ENCODE data around the gene TPGS2. TPM values are rescaled to one million over a fixed set of nuclear protein-coding genes. Genes with fewer than 3 reads are reported as not detected.
"Not testable (repeated sequence)": the region's sequence is repeated elsewhere in the genome, so short reads cannot be mapped to it uniquely, and the experiment has no call there.

The TPGS2 gene
- polyA plus RNA-seq, 5 donors = 130 to 196 (median 167) TPM

DNA sequence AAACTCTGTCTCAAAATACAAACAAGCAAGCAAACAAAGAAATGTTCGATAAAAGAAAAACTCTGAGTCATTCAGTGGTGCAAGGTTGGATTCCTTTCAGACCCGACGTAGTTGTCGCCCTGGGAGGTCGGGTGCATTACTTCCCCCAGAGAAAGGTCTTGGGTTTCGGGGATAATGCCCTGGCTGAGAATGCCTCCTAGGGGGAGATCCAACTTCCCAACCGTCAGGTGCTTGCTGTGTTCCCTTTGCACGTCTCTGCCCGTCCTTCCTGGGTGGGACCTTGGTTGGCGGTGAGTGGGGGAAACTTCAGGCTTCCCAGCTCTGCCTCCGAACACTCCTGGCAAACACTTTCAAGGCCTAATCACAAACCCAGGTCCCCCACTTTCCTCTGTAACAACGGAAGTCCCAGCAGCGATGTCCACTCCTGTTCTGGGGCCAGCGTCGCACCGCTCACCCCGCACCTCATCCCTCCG lies 609 bp downstream of the TPGS2 start:
- DNase-seq = no peak

DNA sequence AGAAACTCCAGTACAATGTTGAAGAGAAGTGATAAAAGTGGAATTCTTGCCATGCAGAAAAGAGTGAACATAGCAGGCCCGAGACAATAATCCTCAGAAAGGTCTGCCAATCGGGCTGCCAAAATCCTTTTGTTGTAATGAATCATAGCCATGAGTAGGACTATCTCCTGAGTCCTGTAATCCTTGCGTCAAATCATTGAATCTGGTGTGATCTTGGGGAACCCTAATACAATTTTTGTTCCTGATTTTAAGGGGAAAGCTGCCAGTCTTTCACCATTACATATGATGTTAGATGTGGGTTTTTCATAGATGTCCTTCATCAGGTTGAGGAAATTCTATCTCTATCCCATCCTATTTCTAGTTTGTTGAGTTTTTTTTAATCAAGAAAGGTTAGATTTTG lies 2.2 kb downstream of the TPGS2 start:
- no peak for DNase-seq

DNA sequence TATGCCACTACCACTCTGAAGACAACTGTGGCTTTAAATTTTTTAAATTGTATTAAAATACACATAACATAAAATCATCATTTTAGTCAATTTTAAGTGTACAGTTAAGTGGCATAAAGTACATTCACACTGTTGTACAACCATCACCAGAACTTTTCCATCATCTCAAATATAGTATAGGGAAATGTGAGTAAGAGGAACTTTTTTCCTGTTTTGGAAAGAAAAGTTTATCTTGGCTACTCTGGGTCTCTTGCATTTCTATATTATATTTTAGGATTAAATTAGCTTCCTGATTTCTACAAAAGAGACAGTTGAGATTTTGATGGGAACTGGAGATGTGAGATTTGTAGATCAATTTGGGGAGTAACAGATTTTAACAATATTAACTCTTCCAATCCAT lies 3.3 kb downstream of the TPGS2 start:
- DNase-seq = no peak

DNA sequence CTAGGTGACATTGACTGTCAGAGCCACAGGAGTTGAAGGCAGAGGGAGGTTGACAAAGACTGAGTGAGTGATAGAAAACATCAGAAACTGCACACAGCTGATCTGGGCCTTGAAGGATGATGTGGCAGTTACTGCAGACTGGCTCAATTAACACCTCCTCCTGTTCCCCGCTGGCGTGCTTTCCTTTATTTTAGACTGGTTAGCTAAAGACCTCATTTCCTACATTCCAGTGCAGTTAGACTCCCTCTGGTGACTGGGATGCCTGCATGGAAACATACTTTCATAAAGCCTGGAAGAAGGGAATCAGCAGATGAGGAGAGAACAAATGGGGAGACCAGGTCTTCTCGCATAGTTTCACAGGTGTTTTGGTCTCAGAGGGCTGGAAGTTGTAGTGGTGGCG lies 7.1 kb downstream of the TPGS2 start:
- no peak for DNase-seq

DNA sequence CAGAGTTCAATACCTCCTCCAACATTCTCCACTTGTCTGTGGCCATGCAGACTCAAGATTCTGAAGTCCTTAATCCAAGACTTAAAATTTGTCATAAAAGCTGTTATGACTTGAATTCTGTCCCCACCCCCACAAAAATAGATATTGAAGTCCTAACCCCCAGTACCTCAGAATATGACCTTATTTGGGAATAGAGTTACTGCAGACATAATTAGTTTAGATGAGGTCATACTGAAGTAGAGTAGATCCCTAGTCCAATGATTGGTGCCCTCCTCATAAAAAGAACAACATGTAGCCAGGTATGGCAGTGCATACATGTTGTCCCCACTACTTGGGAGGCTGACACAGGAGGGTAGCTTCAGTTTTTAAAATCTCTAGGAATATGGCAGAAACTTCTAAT lies 9.2 kb downstream of the TPGS2 start:
- DNase-seq = no peak

DNA sequence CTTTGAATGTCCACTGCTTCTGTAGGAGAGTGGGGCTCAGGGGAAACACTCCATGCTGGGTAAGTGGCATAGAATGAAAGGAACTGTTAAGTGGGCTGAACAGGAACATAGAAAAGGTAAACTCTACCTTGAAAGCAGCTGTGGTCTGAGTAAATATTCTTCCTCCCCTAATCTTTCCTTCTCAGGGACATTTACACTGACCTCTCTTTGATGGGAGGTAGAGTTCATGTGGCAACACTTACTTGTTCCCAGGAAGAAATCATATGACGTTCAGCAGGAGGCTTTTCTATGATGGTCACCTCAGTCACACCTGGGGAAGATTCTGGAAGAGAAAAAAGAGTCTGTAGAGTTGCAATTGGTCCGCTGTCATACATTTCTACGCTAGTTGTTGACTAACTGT lies 10.2 kb downstream of the TPGS2 start:
- DNase-seq = no peak

DNA sequence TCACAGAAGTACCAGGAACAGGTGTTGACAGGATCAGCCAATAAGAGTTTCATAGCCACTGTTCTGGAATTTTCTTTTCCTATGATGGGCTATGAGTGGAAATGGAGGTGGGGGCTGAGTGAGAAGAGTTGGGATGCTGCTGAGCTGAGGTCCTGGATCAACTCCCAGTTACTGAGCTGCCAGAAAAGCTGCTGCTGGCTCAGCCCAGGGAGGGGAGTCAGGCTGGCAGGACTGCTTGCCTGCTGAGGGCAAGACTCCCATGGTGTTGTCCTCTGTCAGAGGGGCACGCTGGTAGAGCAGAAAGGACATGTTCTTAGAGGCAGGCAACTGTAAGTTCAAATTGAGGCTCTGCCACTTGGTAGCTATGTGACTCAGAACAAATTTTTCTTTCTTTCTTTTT lies 11.8 kb downstream of the TPGS2 start:
- no peak for DNase-seq

DNA sequence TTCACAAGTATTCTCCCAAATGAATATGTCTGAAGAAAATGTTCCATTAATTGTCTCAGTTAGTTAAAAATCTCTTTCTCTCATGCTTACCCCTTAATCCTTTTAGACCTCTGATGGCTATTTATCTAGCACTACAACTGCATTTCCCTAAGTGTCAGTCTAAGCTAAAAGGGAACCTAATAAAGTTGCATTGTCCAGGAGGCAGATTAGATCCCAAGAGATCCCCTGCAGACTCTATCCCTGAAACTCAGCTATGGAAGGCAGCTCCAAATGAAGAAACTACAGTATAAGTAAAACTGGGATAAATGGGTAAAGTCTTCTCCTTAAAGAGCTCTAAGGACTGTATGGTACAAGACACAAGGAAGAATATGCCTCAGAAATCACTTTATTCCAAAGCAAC lies 12.7 kb downstream of the TPGS2 start:
- not testable (repeated sequence) for DNase-seq

DNA sequence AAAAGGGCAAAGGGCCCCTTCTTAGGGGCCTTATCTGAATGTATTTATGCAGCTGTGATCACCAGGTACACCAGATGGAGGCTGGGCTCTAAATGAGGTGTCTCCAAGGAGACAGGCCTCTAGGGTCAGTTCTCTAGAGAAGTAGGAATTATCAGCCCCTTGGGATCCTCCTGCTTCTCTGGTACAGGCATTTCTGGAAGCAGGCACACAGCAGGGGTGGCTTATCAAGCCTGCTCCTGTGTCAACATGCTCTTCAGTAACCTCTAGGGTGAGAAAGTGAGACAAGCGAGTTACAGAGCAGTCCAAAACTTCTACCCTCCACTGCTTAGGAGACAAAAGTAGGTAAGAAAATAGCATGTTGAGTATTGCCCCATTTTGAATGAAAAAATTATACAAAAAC lies 13.8 kb downstream of the TPGS2 start:
- no peak for DNase-seq

DNA sequence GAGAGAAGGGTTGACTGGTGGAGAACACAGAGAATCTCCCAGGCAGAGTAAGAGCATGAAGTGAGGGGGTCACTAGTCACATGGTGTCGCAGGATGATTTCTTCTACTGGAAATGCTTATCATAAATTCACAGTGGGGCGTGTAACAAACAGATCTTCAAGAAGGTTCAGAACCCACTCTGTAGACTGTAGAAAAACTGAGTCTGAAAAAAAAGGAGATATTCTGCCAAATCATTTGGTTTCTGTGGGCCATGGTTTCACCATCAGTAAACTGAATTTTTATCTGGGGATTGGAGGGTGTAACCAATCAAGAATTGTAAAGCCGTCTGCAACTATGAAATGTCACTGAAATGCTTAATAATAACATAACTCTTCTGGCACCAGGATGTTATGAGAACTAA lies 15.0 kb downstream of the TPGS2 start:
- DNase-seq = no peak

DNA sequence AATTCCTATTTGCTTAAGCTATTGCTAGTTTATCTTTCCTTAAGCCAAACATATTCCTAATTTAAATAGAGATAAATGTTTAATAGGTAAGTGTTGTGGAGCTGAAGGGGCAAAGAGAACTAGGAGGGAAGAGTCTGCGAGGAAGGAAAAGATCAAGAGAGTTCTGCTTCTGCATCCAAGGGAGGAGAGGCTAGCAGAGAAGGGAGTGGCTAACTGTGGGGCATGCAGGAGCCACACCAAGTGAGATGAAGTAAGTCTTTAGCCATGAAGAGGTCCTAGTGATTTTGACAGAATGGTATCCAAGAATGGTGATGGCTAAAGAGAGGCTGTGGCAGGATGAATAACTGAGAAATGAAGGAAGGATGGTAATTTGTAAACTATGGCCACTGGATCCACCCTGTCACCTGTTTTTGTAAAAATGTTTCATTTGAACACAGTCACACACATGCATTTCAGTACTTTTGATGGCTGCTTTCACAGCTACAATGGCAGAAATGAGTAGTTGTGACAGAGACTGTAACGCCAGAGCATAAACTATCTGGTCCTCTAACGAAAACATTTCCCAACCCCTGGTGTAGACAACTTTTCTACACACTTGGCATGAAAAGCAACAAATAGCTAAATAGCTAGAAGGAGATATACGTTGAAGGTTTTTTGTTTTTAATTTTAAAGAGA lies 15.6 kb downstream of the TPGS2 start:
- DNase-seq = no peak

DNA sequence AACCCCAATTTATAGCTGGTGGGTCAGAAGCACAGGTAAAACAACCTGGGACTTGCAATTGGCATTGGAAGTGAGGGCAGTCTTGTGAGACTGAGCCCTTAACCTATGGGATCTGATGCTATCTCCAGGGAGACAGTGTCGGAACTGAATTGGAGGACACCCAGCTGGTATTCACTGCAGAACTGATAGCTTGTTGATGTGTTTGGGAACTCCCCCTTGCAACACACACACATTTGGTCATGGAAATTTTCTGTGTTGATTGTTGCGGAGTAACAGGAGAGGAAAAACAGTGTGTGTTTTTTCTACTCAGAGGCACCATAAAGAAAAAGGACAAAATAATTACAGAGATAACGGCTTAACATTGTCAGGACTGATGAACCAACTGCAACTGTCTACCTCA lies 16.1 kb downstream of the TPGS2 start:
- DNase-seq = peak; percentile 76 to 88

DNA sequence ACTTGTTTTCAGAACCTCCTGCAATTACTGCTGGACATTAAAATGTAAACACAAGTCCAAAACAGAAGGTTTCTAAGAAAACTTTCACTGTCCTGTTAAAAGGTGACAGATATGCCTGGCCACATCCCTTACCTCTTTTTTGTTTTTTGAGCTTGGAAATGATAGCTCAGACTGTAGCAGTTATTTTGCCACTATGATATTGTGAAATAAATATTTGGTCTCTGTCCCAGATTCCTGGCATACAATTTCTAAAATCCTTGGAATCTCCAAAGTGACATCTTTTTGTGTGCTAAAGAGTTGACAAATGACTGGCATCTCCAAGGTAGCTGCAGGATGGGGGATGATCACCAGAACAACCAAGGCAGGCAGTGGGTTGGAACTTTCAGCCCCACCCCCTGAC lies 16.8 kb downstream of the TPGS2 start:
- no peak for DNase-seq

DNA sequence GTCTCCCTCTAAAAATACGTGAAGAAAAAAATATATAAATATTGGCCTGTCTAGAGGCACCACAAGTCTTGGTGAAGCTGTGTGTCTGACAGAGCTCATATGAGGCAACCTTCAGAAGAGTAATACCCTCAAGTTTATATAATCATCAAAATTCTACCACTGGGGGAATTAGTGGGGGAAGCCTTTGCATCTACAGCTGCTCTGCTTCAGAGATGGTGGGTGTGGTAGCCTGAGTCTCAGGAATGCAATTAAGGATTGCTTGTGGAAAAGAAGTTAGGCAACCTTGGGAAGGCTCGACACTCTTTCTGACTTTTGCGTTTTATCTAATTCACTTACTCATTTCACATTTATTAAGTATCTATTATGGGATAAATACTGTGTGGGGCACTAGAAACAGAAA lies 17.4 kb downstream of the TPGS2 start:
- no peak for DNase-seq

DNA sequence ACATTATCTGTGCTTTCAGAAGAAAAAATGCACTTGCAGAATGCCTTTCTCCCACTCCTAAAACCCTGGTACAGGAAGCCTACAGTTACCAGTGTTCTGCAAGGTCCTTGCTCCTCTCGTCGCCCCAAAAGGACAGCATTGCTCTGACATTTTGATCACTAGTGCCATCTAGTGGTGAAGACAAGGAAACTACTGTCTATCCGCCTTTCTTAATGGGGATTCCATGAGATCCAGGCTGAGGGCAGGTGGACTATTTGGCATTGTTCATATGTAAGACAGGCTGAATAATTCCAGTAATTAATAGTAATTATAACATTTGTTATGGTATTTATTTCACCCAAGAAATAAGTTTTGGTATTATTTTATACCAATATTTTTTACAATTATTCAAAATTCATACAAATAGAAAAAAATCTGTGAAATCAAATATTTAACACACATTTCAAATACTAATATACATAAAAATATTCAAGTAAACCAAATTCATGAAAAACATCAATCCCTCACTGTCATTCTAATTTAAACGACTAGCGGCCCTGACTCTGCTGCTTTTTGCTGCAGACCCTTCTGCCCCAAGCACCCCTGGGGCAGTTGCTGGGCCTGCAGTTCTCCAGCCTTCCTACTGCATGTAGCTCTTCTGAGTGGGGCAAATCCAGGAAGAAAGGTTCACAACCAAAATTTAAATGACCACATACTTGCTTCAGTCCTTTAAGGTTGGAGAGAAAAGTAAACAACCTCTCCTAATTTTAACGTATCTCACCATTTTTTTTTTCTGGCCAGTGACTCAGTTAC lies 19.0 kb downstream of the TPGS2 start:
- no peak for DNase-seq

DNA sequence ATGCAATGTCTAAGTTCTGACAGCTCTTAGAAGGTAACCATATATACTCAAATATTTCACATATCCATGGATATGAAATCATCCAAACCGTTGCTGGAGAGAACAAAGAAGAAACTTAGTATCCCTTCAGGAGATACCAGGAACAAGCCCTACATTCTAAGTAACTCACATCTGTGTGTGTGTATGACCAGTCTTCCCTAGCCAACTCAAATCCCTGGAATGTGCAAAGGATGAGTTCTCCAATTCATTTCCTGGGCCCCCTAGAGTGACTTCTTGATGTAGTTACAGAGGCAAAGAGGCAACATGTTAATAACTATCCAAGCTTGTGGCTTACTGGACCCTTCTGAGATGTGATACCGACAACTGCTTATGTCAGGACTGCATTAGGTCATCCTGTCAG lies 20.1 kb downstream of the TPGS2 start:
- no peak for DNase-seq

DNA sequence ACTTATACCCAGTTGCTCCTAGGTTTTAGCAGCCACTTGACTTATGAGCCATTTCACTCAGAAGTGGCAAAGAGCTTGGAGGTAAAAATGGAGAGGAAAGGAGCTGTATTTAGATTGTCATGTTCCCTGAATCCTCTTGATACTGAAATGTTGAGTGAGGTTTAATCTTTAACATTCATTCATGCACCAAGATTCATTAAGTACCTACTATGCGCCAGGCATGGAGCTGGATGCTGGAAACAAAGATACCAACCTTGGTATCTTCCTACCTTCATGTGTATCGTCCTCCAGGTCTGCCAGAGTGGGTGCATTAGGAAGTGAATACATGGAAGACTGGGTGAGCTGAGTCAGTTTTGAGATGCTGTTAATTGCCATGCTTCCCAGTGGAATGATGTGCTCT lies 23.7 kb downstream of the TPGS2 start:
- no peak for DNase-seq

DNA sequence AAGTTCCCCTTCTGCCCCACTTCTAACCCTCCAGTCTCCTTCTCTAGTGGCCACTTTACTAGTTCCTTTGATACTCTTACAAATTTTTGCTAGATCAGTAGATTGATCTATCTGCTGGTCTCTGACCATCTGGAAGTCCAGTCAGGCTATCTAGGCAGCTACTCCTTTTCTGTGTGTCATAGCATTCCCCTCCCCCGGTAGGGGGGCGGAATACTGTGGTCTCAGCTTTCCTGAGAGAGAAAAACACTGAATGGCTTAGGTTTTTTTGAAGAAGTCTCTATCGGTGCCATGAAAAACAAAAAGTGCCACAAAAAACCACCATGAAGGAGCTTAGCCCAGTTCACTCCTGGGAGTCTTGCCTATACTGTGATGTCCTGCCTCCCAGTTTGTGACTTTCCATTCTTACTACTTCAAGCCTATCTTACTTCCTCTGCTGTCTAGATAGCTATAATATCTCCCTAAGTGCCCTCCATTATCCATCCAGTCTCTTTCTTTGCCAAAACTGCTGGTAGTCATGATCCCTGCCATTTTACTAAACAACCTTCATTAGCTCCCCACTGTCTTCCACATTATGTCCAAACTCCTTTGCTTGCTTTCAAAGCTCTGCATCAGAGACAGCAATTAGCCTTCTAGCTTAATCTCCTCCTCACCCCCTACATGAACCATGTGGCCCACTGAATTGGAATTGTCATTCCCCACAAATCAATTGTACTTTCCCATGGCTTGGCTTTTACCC lies 29.9 kb downstream of the TPGS2 start:
- DNase-seq = no peak

DNA sequence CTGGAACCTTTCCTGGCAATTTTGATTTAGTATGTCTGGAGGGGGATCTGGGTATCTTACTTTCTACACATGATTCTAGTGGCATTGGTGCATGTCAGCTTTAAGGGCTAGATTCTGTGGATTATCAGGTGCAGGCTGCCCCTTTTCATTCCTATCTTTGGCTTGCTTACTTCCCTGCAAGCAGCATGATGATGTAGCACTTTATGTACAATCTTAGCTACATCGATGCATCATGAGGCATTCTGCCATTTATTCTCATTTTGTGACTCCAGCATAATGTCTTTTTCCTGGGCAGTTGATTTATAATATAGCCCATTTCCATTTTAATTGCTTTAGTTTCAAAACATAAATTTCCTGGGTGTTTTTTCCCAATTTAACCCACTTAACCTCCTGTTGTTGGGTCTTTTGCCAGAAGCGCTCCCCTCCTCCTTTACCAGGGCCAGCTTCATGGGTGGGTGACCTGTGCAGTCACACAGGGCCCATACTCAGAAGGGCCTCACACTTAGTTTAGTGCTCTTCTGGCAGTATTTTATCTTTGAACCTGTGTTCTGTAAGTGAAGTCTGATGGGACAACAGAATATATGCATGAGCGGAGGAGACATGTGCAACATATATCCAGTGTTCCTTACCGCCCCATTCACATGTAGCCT lies 36.0 kb downstream of the TPGS2 start:
- DNase-seq = no peak

DNA sequence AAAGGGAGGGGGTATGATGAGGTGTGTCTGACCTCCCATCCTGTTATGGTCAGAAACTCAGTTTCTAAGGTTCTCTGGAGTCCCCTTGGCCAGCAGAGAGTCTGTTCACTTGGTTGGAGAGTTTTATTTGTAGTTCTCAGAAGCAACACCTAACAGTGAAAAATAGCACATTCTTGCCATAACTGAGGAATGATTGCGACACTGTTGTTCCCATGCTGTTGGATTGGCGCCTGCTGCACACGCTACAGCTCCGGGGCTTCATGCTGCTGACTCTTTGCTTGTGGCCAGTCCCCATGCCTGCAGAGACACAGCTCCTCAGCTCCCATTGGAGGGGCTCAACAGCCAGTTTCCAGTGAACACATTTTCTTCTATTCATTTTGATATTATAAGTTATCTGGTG lies 42.1 kb downstream of the TPGS2 start:
- DNase-seq = peak; percentile 37 to 58

DNA sequence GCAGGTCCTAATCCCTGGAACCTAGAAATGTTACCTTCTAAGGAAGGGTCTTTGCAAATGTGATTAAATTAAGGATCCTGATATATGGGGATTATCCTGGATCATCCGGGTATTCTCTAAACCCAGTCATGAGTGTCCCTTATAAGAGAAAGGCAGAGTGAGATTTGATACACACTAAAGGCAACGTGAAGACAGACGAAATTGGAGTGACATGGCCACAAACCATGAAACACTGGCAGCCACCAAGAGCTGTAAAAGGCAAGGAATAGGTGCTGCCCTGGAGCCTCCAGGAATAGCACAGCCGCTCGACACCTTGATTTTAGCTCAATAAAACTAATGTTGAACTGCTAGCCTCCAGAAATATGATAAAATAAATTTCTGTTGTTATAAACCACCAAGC lies 45.0 kb downstream of the TPGS2 start:
- no peak for DNase-seq

DNA sequence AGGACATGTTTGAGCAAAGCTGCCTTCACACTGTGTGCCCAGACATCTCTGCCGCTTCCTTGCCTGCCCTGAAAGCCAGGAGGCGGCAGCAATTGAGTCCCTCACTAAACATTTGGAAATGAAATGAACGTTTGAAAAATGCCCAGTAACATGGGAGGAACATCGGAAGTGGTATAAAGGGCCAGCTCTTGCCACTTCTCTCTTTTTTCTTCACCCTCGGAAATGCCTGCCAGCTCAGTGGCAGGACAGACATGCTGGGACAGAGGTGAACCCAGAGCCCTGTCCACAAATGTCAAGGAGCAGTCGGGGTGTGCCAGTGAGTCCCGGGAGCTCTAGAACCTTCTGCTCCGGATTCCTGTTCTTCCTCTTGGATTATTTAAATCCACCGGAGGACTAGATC lies 46.1 kb downstream of the TPGS2 start:
- no peak for DNase-seq

Measured in right lung (tissue), 5 donors.